GM19023 (cell line): ENCODE results near the gene PLCB1.

Source experiments
- ATAC-seq: cut with Tn5 transposase; IDR thresholded peaks from one replicate; pipeline ENCODE4 v1.9.1; 2021; ENCODE audit warnings: mild to moderate bottlenecking, moderate library complexity; ENCODE audit not compliant: unreplicated experiment

PLCB1 gene

DNA sequence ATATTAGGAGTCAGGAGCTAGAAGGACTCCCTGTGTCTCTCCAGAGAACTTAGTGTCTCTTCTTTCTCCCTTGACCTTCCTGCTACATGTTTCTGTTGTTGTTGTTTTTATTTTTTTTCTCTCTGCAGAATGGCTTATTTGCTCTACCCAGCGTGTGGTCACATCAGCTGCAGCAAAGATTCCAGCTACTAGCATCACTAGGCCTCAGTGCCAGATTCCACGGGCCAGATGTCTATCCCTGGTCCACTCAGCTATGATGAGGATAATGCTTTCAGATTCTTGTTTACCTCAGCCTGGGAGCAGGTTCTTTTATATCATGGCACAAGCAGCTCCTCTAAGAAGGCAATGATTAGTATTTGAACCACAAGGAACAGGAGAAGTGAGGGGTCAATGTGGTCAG is 110.0 kb downstream of the PLCB1 start:
- no peak for ATAC-seq

DNA sequence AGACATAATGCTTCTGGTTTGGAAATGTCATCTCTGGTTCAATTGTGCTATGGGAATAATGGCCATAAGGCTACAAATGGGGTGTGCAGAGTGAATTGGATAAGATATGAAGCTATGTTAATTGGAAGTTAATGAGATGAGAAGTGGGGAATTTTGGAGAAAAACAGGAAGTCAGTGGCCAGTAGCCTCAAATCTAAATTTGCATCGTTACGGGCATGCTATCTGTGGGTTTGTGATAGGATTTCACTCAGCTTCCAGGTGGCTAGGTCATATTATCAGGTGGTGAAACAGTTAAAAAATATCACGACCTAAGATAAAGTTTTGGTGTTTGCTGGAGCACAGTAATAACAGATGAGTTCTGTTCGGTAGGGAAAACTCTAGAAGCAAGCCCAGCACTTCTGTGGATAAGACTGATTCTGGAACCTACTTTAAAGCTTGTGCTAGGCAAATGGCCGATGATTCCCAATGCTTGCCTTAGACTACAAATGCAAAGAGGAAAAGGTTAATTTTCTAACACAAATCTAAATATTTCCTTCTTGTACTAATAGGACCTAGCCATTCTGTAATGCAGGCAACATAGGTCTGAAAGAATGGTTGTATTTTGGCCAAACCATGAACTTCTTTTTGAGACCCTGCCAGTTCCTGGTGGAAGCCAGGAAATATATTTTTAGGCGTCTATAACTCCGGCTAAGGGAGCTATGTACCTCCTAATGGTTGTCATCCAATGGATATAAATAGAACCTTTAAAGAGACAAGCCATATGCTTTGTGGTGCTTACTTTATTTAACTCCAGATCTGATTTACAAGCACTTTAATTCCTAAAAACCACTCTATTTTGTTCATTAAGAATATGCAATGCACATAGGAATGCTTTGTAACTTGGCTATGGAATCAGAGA is 111.0 kb downstream of the PLCB1 start:
- no peak for ATAC-seq

DNA sequence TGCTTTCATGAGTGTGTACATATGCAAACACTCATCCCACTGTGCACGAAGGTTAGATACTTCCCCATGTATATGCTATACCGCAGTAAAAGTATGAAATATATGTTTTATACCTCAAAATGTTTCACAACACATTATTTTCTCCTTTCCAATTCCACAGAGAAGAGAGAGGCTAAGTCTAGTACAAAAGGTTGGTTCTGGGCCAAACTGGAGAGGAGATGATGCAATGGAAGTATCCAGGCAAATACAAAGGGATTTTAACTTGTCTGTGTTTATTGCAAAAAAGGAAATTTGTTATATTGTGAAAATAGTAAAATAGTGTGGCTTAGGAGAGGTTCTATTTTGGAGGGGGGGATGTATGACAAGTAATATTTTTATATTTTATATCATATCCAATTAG is 112.6 kb downstream of the PLCB1 start:
- no peak for ATAC-seq

DNA sequence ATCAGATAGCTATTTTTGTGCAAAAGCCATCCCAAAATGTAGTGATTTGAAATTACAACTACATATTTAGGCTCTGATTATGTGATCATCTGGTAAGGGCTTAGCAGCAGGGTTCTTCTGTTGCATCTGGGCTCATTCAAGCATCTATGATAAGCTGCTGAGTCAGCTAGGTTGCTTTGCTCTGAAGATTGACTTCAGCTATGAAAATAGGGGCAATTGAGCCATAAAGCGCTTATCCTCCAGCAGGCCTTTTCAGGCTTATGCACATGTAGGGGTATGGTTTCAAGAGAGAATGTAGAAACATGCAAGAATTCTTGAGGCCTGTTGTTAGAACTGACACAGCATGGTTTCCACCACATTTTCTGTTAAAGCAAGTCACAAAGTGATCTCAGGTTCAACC is 114.1 kb downstream of the PLCB1 start:
- no peak for ATAC-seq

DNA sequence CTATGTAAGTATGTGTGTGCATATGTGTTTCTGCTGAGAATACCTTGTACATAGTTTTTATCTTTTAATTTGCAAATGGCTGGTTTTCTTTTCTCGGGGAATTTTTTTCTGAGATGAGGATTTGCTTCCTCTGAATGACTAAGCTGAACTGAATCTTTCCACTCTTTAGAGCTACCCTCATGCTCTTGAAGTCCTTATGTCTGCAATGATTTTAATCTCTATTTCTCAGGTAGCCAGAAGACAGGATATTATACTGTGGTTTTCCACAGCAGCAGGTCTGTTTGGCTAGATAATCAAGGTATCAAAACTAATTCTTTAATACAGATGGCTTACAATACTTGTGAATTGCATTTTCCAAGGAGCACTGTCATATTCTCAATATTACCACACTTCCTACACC is 114.7 kb downstream of the PLCB1 start:
- no peak for ATAC-seq

DNA sequence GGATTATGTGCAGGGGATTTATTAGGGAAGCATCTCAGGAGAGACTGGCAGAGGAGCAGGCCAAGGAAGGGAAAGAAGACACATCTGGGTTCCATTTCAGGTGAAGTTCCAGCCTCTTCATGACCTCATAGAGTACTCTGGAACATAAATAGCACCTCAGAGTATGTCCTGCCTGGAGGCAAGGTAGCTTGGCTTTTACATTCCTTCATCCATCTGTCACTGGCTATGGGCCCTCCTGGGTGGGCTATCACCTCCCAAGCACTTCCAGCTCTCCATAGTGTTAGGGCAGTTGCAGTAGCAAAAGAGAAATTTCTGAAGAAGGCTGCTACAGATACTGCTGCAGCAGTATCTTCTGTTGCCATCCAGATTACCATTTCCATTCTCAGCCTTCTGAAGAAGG is 116.0 kb downstream of the PLCB1 start:
- ATAC-seq = no peak

DNA sequence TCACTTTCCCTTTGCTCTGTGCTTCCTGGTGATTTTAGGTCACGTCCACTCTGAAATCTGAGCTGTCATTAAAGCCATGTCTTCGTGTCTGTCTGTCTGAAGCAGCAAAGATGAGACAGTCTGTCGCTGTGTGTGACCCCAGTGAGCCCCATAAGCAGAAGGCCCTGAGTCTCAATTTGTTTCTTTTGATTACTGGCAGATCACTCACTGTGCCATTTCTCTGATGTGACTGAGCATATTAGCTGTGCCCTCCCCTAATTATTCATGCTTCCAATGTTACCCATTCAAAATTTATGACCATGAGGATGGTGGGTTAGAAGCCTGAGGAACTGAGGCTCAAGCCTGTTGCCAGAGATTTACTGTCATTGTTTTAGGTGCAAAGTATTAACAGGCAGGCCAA is 117.6 kb downstream of the PLCB1 start:
- ATAC-seq = no peak

DNA sequence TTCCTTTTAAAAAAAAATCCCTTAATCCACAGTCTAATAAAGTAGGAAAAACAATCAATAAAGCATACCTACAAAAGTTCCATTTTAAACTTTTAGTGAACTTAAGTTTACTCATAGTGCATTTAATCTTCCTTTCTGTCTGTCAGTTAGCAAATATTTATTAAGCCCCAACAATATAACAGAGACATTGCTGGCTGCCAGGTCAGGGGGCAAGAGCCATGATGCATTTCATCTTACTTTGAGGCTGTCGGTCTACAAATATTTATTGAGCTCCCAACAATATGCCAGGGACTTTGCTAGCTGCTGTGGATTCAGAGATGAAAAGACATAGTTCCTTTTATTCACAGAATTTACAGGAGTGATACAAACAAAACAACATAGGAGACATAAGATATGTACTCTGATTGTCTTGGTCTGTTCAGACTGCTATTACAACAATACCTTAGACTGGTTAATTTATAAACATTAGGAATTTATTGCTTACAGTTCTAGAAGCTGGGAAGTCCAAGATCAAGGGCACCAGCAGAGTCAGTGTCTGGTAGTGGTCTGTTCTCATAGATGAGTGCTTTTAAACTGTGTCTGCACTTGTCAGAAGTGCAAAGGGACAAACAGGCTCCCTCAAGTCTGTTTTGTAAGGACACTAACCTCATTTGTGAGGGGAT is 118.6 kb downstream of the PLCB1 start:
- no peak for ATAC-seq

DNA sequence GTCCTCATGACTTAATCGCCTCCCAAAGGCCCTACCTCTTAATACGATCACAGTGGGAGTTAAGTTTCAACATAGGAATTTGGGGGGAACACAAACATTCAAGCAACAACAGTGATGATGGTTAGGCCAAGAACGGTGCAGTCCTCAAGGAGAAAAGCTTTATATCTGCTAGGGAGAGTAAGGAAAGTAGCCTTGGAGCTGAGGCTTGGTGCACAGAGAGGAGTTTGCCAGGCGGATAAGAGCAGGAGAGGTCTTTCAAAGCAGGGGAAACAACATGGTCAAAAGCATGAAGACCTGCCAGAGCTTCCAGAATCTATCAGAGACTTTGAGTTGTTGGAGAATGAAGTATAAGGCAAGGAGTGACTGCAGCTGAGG is 119.1 kb downstream of the PLCB1 start:
- no peak for ATAC-seq

DNA sequence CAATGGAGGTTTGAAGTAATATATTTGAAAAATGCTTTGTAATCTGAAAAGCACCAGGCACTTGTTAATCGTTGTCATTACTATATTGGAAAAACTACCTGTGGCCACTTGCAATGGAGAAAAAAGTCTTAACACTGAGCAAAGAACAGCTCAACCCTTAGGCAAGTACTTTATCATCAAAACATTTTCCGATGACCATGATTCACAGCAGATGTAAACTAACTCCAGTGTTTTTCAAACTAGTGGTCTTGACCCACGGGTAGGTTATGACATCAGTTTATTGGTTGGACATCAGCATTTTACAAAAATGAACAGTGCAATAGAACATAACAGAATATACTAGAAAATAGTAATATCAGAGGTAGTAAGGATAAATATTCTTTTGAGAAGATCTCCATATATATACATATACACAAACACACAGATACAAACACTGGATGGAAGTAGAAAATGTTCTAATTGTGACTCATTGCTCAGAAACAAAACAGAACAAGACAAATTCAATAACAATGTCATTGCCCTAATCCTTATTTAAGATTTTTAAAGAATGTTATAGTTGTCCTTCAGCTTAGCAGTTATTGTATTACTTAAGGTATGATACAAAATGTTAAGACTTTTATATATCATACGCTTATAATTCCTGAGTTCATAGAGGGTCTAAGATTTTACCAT is 123.0 kb downstream of the PLCB1 start:
- no peak for ATAC-seq

DNA sequence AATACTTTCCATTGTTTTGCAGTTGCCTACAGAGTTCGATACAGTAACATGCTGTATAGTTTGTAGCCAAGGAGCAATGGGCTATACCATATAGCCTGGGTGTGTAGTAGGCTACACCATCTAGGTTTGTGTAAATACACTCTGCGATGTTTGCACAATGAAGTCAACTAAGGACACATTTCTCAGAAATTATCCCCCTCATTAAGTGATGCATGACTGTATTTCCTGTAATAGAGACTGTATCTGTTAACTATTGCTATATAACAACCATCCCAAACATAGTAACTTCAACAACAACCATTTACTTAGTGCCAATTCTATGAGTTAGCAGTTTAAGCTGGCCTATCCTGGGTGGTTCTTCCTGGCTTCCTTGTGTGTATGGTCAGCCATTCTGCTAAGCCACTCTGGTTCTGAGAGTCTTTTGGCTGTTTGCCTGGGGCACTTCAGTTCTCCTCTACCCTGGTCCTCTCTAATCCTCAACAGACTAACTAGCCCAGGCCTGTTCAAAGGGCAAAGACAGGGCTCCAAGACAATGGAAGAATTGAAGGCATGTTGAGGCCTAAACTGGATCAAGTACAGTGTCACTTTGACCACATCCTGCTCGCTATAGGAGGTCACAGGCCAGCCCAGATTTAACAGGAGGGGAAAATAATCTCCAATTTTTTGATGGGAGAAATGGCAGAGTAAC is 124.0 kb downstream of the PLCB1 start:
- no peak for ATAC-seq

DNA sequence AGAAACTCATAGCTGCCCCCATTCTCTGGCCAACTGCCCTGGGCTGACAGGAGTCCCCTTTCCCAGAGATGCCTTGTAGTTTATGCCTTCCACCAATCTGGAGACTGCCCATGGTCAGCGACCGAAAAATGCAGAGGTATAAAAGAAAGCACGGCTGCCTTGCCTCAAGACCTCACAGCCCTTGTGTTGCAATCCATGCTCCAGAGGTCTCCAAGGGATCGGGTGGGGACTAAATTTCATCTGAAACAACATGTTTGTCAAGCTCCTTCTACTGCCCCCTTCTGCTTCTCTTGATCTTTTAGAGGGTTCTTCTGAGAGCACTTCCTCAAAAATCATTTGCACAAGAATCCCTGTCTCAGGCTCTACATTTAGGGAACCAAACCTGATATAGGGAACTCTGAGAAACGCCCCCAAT is 128.8 kb downstream of the PLCB1 start:
- ATAC-seq = no peak

DNA sequence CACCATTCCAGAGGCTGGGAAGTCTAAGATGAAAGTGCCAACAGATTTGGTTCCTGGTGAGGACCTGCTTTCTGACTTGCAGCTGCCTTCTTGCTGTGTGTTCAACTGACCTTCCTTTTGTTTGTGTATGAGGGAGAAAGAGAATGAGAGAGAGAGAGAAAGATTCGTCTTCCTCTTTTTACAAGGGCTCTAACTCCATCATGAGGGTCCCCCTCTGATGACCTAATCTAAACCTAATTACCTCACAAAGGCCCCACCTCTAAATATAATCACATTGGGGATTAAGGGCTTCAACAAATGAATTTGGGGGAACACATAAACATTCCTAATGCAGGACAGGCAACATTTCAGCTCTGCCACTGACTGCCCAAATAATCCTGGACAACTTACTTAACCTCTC is 130.7 kb downstream of the PLCB1 start:
- no peak for ATAC-seq

DNA sequence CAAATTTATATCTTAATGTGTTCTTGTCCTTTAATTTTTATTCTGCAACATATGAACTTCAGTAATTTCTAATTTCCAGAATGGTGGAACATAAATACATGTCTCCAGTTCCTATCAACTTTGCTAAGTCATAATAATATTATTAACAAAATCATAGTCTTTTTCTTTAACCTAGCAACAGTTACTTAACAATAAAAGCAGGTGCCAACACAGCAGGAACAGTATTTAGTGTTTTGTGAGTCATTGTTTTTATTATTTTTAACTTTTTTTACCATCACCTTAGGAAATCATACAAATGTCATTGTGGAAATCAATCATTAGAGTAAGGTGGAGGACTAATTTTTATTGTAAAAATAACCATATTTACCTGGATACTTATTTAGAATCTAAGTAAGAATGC is 133.5 kb downstream of the PLCB1 start:
- ATAC-seq = no peak

DNA sequence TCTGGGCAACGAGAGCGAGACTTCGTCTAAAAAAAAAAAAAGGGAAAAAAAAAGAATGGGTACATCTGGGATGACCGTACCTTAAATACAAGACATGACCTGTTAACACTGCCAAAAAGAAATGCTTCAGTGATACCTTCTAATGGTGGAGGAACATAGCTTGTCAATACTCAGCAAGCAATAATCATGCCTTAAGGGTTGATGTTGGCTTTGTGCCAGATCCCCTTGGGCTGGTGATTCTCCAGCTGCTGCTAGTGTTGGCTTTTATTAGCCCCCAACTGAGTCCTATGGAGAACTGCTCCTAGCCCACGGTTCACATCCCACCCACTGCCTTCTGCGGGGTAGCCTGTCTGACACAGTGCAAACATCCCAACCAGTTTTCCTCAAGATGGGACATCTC is 134.9 kb downstream of the PLCB1 start:
- no peak for ATAC-seq

DNA sequence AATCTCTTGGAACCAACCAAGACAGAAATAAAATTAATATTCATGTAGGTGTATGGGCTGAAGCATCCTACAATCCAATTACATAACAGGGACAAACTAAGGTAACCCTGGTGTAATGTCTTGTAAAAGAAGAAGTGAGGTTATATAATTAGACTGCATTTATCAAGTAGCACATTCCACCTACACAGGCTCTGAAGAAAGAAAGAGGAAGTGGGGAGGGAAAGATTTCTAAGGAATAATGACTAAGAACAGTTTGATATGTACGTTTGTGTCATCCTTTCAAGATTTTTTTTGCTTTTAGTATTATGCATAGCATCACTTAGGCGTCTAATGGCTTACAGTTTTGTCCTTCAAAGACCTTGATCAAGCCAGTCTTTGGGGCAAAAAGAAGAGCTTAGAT is 139.7 kb downstream of the PLCB1 start:
- no peak for ATAC-seq

DNA sequence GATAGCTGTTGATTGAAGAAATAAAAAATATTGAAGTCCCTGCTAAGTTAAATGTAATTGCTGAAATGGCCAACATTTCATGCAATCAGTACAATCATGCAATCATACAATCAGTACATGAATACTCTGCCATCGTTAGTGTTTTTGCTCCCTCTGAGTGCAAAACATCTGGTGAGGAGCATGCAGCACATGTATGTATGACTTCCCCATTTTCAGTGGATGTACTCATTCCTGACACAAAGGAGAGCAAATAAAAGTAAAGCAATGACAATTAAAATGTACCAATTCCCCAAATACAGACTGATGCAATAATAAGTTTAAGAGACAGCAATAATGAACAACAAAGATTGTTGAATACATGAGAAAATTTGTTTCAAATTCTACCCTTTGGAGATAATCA is 140.7 kb downstream of the PLCB1 start:
- no peak for ATAC-seq

DNA sequence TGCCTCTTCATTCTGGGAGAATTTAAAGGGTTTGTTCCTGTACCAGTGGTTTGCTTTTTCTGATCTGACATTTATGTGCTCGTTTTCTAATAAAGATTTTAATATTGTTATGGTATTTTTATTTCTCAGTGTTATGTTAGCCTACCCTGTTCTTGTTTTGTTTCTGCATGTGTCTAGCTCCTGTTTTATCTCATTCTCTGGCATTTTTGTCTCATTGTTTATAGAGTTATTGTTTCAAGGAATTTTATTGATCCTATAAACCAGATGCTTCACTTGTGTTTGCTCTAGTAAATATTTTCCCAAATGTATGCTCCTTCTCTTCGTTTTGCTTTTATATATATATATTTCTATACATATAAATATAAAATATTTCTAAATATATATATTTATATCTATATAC is 152.8 kb downstream of the PLCB1 start:
- ATAC-seq = no peak

DNA sequence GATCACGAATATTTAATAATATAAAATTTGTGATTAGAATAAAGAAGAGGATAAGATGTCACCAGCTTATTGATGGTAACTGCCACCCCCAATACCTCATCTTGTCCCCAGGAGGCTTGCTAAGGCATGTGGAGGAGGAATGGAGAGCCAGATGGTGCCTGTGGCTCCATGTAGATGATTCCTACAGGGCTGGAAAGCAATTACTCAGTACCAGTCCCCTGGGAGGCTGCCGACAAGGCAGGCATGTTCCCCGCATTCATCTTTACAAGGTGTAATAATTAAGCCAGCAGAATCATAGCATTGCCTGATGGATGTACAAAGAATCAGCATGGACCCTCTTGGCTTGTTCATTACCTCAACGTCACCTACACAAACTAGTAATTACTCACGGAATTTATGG is 155.3 kb downstream of the PLCB1 start:
- no peak for ATAC-seq

DNA sequence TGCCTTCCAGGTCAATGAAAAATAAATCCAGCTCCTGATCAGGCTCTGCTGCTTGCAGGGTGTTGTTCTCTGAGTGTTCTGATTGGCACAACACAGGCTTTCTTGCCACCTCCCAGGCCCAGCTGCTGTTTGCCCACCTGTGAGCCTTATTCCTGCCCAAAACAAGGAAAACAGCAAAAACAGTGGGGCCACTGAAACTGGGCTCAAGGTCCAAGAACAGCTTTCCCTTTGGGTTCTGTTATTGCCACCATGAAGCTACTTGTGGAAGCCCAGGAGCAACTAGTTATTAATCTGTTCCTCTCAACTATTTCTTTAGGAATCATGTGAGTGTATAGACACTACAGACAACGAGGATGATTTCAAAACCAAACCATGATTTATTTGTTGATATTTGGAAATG is 159.1 kb downstream of the PLCB1 start:
- no peak for ATAC-seq

DNA sequence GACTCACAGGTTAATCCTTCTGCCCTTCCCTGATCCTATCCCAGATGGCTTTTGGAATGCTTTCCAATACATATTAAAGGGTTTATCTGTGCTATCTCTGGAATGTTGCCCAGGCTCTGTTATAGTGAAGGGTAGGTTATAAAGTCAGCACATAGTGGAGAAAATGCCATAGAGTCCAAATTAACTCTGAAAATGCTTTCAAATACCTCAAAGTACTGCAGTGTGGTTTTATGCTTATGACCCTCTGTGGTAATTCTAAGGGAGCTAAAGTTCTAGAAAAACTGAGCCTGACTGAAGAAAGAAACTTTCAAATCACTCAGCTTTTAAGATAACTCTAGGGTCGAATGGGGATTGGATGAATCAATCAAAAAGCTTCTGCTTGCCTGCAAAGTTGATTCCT is 159.8 kb downstream of the PLCB1 start:
- no peak for ATAC-seq
